Activated CD4-positive, alpha-beta memory T cell treated with anti-CD3 and anti-CD28 coated beads, Interleukin-2, amount 10 ng/mL, durations not matched to agents 7 days and 5 days (primary cell): Measurements from ENCODE around the gene SELENOI. TPM values are rescaled to one million over a fixed set of nuclear protein-coding genes. Genes with fewer than 3 reads are reported as not detected.

Experiments used
- CTCF ChIA-PET: fragments of 350-600 bp; sonication (Branson Sonifier 250); formaldehyde crosslinking; loops from one replicate; lab custom pipeline; 2021; ENCODE audit warnings: antibody characterized with exemption, inconsistent platforms; lab: Charles Lee
- POLR2A ChIA-PET: fragments of 350-600 bp; sonication (Branson Sonifier 250); formaldehyde crosslinking; loops from one replicate; lab custom pipeline; 2021; ENCODE audit warnings: antibody characterized with exemption; lab: Charles Lee
- DNase-seq: peaks from one replicate; pipeline ENCODE4 v3.0.0-alpha.2; 2020
- H3K27ac Mint-ChIP-seq: one replicate; pipeline ENCODE4 v1.8.0; 2021; ENCODE audit warnings: mild to moderate bottlenecking, mixed read lengths
- H3K27me3 Mint-ChIP-seq: one replicate; pipeline ENCODE4 v1.8.0; 2021; ENCODE audit warnings: mixed read lengths
- H3K36me3 Mint-ChIP-seq: one replicate; pipeline ENCODE4 v1.8.0; 2021; ENCODE audit warnings: low read depth, mixed read lengths
- H3K4me1 Mint-ChIP-seq: one replicate; pipeline ENCODE4 v1.8.0; 2021; ENCODE audit warnings: mixed read lengths
- H3K4me3 Mint-ChIP-seq: one replicate; pipeline ENCODE4 v1.8.0; 2021; ENCODE audit warnings: mild to moderate bottlenecking, mixed read lengths
- H3K9me3 Mint-ChIP-seq: one replicate; pipeline ENCODE4 v1.8.0; 2021; ENCODE audit warnings: mixed read lengths
- total RNA-seq, 2 experiments: library from RNA; stranded (reverse); gene quantifications; one replicate each; pipeline ENCODE4 v1.2.3, GENCODE V29; 2021

Gene SELENOI
- total RNA-seq, 2 experiments from 2014 or later, result 22.9 to 31.4 TPM

- CTCF ChIA-PET, result interaction anchor here (0.7 kb wide), 1 partner anchor 76 kb away, joined by 3 read pairs; no protein-coding TSS in a partner anchor
Measured at GRCh38 chr2:26429779-26430578, 84.0 kb downstream of the SELENOI start.

GRCh38 chr2:26430826-26431225 lies 84.9 kb downstream of the SELENOI start:
- DNase-seq, result no peak
- Mint-ChIP-seq H3K27ac (no peak overlapping the region), H3K9me3 (no peaks in the 10 kb centered on the region), H3K36me3 (no peaks in the 10 kb centered on the region), H3K4me1 (no peaks in the 10 kb centered on the region), H3K27me3 (peaks cover 17% of the 10 kb centered on the region), H3K4me3 (no peak overlapping the region)
- POLR2A ChIA-PET, result interaction anchor here (1.3 kb wide), 1 partner anchor 85 kb away, joined by 3 read pairs; no protein-coding TSS in a partner anchor
- CTCF ChIA-PET, result interaction anchor here (0.7 kb wide), 1 partner anchor 77 kb away, joined by 3 read pairs; no protein-coding TSS in a partner anchor

More at GRCh38 chr2:26429779-26430578, 84.0 kb downstream of the SELENOI start:
- no peak for DNase-seq
- Mint-ChIP-seq H3K27me3 (peaks cover 21% of the 10 kb centered on the region), H3K4me1 (no peaks in the 10 kb centered on the region), H3K4me3 (no peak overlapping the region), H3K27ac (no peak overlapping the region), H3K36me3 (no peaks in the 10 kb centered on the region), H3K9me3 (no peaks in the 10 kb centered on the region)
- POLR2A ChIA-PET, result interaction anchor here (1.3 kb wide), 1 partner anchor 84 kb away, joined by 3 read pairs; no protein-coding TSS in a partner anchor

- Mint-ChIP-seq H3K4me3 (no peak overlapping the region), H3K27me3 (peaks cover 17% of the 10 kb centered on the region), H3K9me3 (no peaks in the 10 kb centered on the region), H3K36me3 (no peaks in the 10 kb centered on the region), H3K27ac (no peak overlapping the region), H3K4me1 (no peaks in the 10 kb centered on the region)
- POLR2A ChIA-PET, result no interaction called here
- no peak for DNase-seq
- CTCF ChIA-PET, result no interaction called here
Measured at GRCh38 chr2:26432363-26432762, 86.4 kb downstream of the SELENOI start.

GRCh38 chr2:26432859-26433258 lies 86.9 kb downstream of the SELENOI start:
- H3K27ac Mint-ChIP-seq, result no peak overlapping the region
- ChIA-PET CTCF (interaction anchor here (0.8 kb wide), 1 partner anchor 36 kb away, joined by 4 read pairs; no protein-coding TSS in a partner anchor), POLR2A (no interaction called here)
- H3K4me3 Mint-ChIP-seq, result no peak overlapping the region
- H3K27me3 Mint-ChIP-seq, result peaks cover 15% of the 10 kb centered on the region
- H3K4me1 Mint-ChIP-seq, result no peaks in the 10 kb centered on the region
- no peak for DNase-seq
- H3K36me3 Mint-ChIP-seq, result no peaks in the 10 kb centered on the region
- H3K9me3 Mint-ChIP-seq, result no peaks in the 10 kb centered on the region

GRCh38 chr2:26435106-26435505 lies 89.2 kb downstream of the SELENOI start:
- H3K4me1 Mint-ChIP-seq, result no peaks in the 10 kb centered on the region
- DNase-seq, result no peak
- H3K4me3 Mint-ChIP-seq, result no peak overlapping the region
- H3K27me3 Mint-ChIP-seq, result peaks cover 28% of the 10 kb centered on the region
- H3K27ac Mint-ChIP-seq, result no peak overlapping the region
- H3K9me3 Mint-ChIP-seq, result no peaks in the 10 kb centered on the region
- ChIA-PET CTCF (no interaction called here), POLR2A (interaction anchor here (0.7 kb wide), 1 partner anchor 549 kb away, joined by 3 read pairs; no protein-coding TSS in a partner anchor)
- H3K36me3 Mint-ChIP-seq, result no peaks in the 10 kb centered on the region

GRCh38 chr2:26438526-26438925 lies 92.6 kb downstream of the SELENOI start:
- no peak for DNase-seq
- Mint-ChIP-seq H3K27ac (no peak overlapping the region), H3K27me3 (peaks cover 17% of the 10 kb centered on the region), H3K36me3 (no peaks in the 10 kb centered on the region), H3K4me3 (no peak overlapping the region), H3K4me1 (no peaks in the 10 kb centered on the region), H3K9me3 (no peaks in the 10 kb centered on the region)
- ChIA-PET POLR2A (no interaction called here), CTCF (no interaction called here)

- Mint-ChIP-seq H3K36me3 (no peaks in the 10 kb centered on the region), H3K9me3 (no peaks in the 10 kb centered on the region), H3K27me3 (peaks cover 14% of the 10 kb centered on the region), H3K27ac (no peak overlapping the region), H3K4me1 (no peaks in the 10 kb centered on the region), H3K4me3 (no peak overlapping the region)
- no peak for DNase-seq
- ChIA-PET POLR2A (no interaction called here), CTCF (no interaction called here)
Measured at GRCh38 chr2:26438926-26439325, 93.0 kb downstream of the SELENOI start.

- no peaks in the 10 kb centered on the region for H3K9me3 Mint-ChIP-seq
- DNase-seq, result no peak
- no peak overlapping the region for H3K4me3 Mint-ChIP-seq
- H3K27me3 Mint-ChIP-seq, result peaks cover 19% of the 10 kb centered on the region
- no peaks in the 10 kb centered on the region for H3K4me1 Mint-ChIP-seq
- no peaks in the 10 kb centered on the region for H3K36me3 Mint-ChIP-seq
- ChIA-PET POLR2A (no interaction called here), CTCF (interaction anchor here (1.1 kb wide), 1 partner anchor 136 kb away, joined by 3 read pairs; no protein-coding TSS in a partner anchor)
- H3K27ac Mint-ChIP-seq, result no peak overlapping the region
Measured at GRCh38 chr2:26442301-26442700, 96.4 kb downstream of the SELENOI start.

- CTCF ChIA-PET, result interaction anchor here (1.1 kb wide), 1 partner anchor 136 kb away, joined by 3 read pairs; no protein-coding TSS in a partner anchor
- Mint-ChIP-seq H3K4me1 (no peaks in the 10 kb centered on the region), H3K27ac (no peak overlapping the region), H3K9me3 (no peaks in the 10 kb centered on the region), H3K27me3 (peaks cover 19% of the 10 kb centered on the region), H3K4me3 (no peak overlapping the region), H3K36me3 (no peaks in the 10 kb centered on the region)
- POLR2A ChIA-PET, result no interaction called here
- DNase-seq, result no peak
Measured at GRCh38 chr2:26442707-26443106, 96.8 kb downstream of the SELENOI start.

GRCh38 chr2:26444236-26444635 lies 98.3 kb downstream of the SELENOI start:
- H3K36me3 Mint-ChIP-seq, result no peaks in the 10 kb centered on the region
- POLR2A ChIA-PET, result no interaction called here
- no peaks in the 10 kb centered on the region for H3K4me1 Mint-ChIP-seq
- CTCF ChIA-PET, result no interaction called here
- peaks cover 10% of the 10 kb centered on the region for H3K27me3 Mint-ChIP-seq
- H3K27ac Mint-ChIP-seq, result no peak overlapping the region
- no peak overlapping the region for H3K4me3 Mint-ChIP-seq
- H3K9me3 Mint-ChIP-seq, result no peaks in the 10 kb centered on the region
- DNase-seq, result no peak

Other genes starting within 250 kb of the SELENOI start
- 1 to 10 TPM; 1.6 to 3.5 TPM for gene GAREM2, start 173.1 kb upstream of the SELENOI start, total RNA-seq
- gene HADHA, start 101.5 kb upstream of the SELENOI start, total RNA-seq, result 100 to 1,000 TPM; 108 to 110 TPM
- gene HADHB, start 101.2 kb upstream of the SELENOI start, total RNA-seq, result 10 to 100 TPM; 71.4 to 72.6 TPM
- 1 to 10 TPM; 2.3 to 2.5 TPM for gene ADGRF3, start 646 bp downstream of the SELENOI start, total RNA-seq
- gene DRC1, start 55.8 kb downstream of the SELENOI start, total RNA-seq, result not detected
- gene OTOF, start 132.0 kb downstream of the SELENOI start, total RNA-seq, result 10 to 100 TPM; 22.2 to 23.7 TPM